IMR-90 (cell line): ENCODE measurements around the gene CCDC61. TPM values are rescaled to one million over a fixed set of nuclear protein-coding genes. Genes with fewer than 3 reads are reported as not detected.

ENCODE experiments used
- ATAC-seq: fragments of 200-7000 bp; cut with Tn5 transposase; 2 replicates; pipeline ENCODE4 v1.9.1; 2020; ENCODE audit warnings: low read depth, mild to moderate bottlenecking, moderate library complexity
- BruUV-seq: library from RNA; stranded (reverse); fragments of 400-500 nt; replicated peaks from 2 replicates; lab custom pipeline; 2021; lab: Mats Ljungman, UMichigan
- CTCF ChIA-PET: fragments of 300-600 bp; formaldehyde crosslinking; extraction: SDS; loops from one replicate; lab custom pipeline; 2021; ENCODE audit warnings: antibody characterized with exemption; lab: Yijun Ruan, JAX
- POLR2A ChIA-PET: fragments of 300-600 bp; sonication (Branson Sonifier 250); formaldehyde crosslinking; loops from one replicate; lab custom pipeline; 2022; ENCODE audit warnings: antibody characterized with exemption; ENCODE audit not compliant: unreplicated experiment; lab: Charles Lee
- DNase-seq: peaks from one replicate; pipeline ENCODE4 v3.0.0; 2013
- H2AFZ ChIP-seq: replicated peaks from 2 replicates; pipeline ENCODE3; 2013; ENCODE audit warnings: low read length, mild to moderate bottlenecking; ENCODE audit not compliant: poor library complexity
- H2AK5ac ChIP-seq: 2 replicates; pipeline ENCODE4 v1.6.1; 2013; ENCODE audit warnings: low read depth, low read length, inconsistent platforms
- H2AK9ac ChIP-seq: replicated peaks from 2 replicates; pipeline ENCODE3; 2013; ENCODE audit warnings: mild to moderate bottlenecking, low read depth, low read length, moderate library complexity; ENCODE audit not compliant: poor library complexity
- H2BK120ac ChIP-seq: 2 replicates; pipeline ENCODE4 v1.6.1; 2013; ENCODE audit warnings: low read depth, low read length, inconsistent platforms
- H2BK15ac ChIP-seq: 3 replicates; pipeline ENCODE4 v1.6.1; 2013; ENCODE audit warnings: low read depth, low read length, inconsistent platforms
- H2BK20ac ChIP-seq: 2 replicates; pipeline ENCODE4 v1.6.1; 2013; ENCODE audit warnings: low read depth, mild to moderate bottlenecking, inconsistent platforms, low read length, moderate library complexity
- H2BK5ac ChIP-seq: 2 replicates; pipeline ENCODE4 v1.6.1; 2013; ENCODE audit warnings: mild to moderate bottlenecking, low read depth, low read length, inconsistent platforms; ENCODE audit not compliant: poor library complexity, severe bottlenecking
- H3K14ac ChIP-seq: replicated peaks from 2 replicates; pipeline ENCODE4 v1.6.1; 2013; ENCODE audit warnings: low read depth, low read length, inconsistent platforms
- H3K18ac ChIP-seq: 2 replicates; pipeline ENCODE4 v1.6.1; 2013; ENCODE audit warnings: low read depth, low read length, control low read depth
- H3K23ac ChIP-seq: 2 replicates; pipeline ENCODE4 v1.6.1; 2013; ENCODE audit warnings: low read depth, low read length, inconsistent platforms
- H3K27ac ChIP-seq: 2 replicates; pipeline ENCODE4 v1.5.1; 2013; ENCODE audit warnings: mild to moderate bottlenecking, control low read depth, low read length; ENCODE audit not compliant: insufficient read depth
- H3K27me3 ChIP-seq: 2 replicates; pipeline ENCODE4 v1.6.1; 2013; ENCODE audit warnings: low read length; ENCODE audit not compliant: control insufficient read depth, insufficient read depth
- H3K36me3 ChIP-seq: 2 replicates; pipeline ENCODE4 v1.6.1; 2013; ENCODE audit warnings: low read length, mixed read lengths; ENCODE audit not compliant: control insufficient read depth, insufficient read depth
- H3K4ac ChIP-seq: 2 replicates; pipeline ENCODE4 v1.6.1; 2013; ENCODE audit warnings: low read depth, low read length, inconsistent platforms
- H3K4me1 ChIP-seq: 2 replicates; pipeline ENCODE4 v1.6.1; 2013; ENCODE audit warnings: low read length, mixed read lengths; ENCODE audit not compliant: control insufficient read depth, insufficient read depth
- H3K4me2 ChIP-seq: 2 replicates; pipeline ENCODE4 v1.6.1; 2013; ENCODE audit warnings: low read depth, mild to moderate bottlenecking, control low read depth, low read length, moderate library complexity
- H3K4me3 ChIP-seq: 2 replicates; pipeline ENCODE4 v1.5.1; 2013; ENCODE audit warnings: low read depth, mild to moderate bottlenecking, control low read depth, low read length, moderate library complexity; ENCODE audit not compliant: insufficient read depth
- H3K56ac ChIP-seq: 2 replicates; pipeline ENCODE4 v1.6.1; 2013; ENCODE audit warnings: low read length, inconsistent platforms; ENCODE audit not compliant: insufficient read depth; ENCODE audit errors: extremely low read depth
- H3K79me1 ChIP-seq, 2 experiments: 2 replicates each; pipeline ENCODE4 v1.6.1; 2013; ENCODE audit warnings: low read length in 2 of 2, inconsistent platforms in 1 of 2, low read depth in 1 of 2
- H3K9ac ChIP-seq: 2 replicates; pipeline ENCODE4 v1.6.1; 2013; ENCODE audit warnings: low read depth, low read length, control low read depth
- H3K9me1 ChIP-seq: 2 replicates; pipeline ENCODE4 v1.6.1; 2013; ENCODE audit warnings: low read length, inconsistent platforms; ENCODE audit not compliant: insufficient read depth
- H3K9me3 ChIP-seq: 2 replicates; pipeline ENCODE4 v1.6.1; 2013; ENCODE audit warnings: low read length; ENCODE audit not compliant: control insufficient read depth, insufficient read depth
- H4K20me1 ChIP-seq: 2 replicates; pipeline ENCODE4 v1.6.1; 2013; ENCODE audit warnings: low read length, inconsistent platforms; ENCODE audit not compliant: insufficient read depth
- H4K5ac ChIP-seq: 2 replicates; pipeline ENCODE4 v1.6.1; 2013; ENCODE audit warnings: mild to moderate bottlenecking, low read depth, low read length, control low read depth
- H4K8ac ChIP-seq, 2 experiments: 2 replicates each; pipeline ENCODE4 v1.6.1; 2013; ENCODE audit warnings: low read depth in 2 of 2, low read length in 2 of 2, control low read depth in 1 of 2, inconsistent platforms in 1 of 2
- H4K91ac ChIP-seq: 2 replicates; pipeline ENCODE4 v1.6.1; 2013; ENCODE audit warnings: low read depth, low read length, inconsistent platforms; ENCODE audit not compliant: insufficient read depth
- BHLHE40 ChIP-seq: fragments of 150-350 bp; IDR thresholded peaks from 2 replicates; pipeline ENCODE4 v1.6.1; 2016; ENCODE audit warnings: mild to moderate bottlenecking, low read depth, low read length
- CEBPB ChIP-seq: IDR thresholded peaks from 2 replicates; pipeline ENCODE4 v1.6.1; 2012; ENCODE audit warnings: low read depth, low read length, improper control_type of control experiment
- CHD1 ChIP-seq: IDR thresholded peaks from 2 replicates; pipeline ENCODE4 v1.6.1; 2012; ENCODE audit warnings: low read depth, low read length, improper control_type of control experiment
- FOS ChIP-seq: fragments of 150-350 bp; IDR thresholded peaks from 2 replicates; pipeline ENCODE4 v1.6.1; 2016; ENCODE audit warnings: low read depth, low read length
- MAFK ChIP-seq: IDR thresholded peaks from 2 replicates; pipeline ENCODE4 v1.6.1; 2012; ENCODE audit warnings: low read depth, low read length, improper control_type of control experiment
- MAZ ChIP-seq: IDR thresholded peaks from 2 replicates; pipeline ENCODE4 v1.6.1; 2012; ENCODE audit warnings: low read depth, mild to moderate bottlenecking, low read length, improper control_type of control experiment, moderate library complexity, borderline replicate concordance
- NFE2L2 ChIP-seq: fragments of 150-350 bp; IDR thresholded peaks from 2 replicates; pipeline ENCODE4 v1.6.1; 2016; ENCODE audit warnings: low read depth, mild to moderate bottlenecking, low read length
- RAD21 ChIP-seq: IDR thresholded peaks from 2 replicates; pipeline ENCODE4 v1.6.1; 2012; ENCODE audit warnings: low read length, improper control_type of control experiment
- RCOR1 ChIP-seq: IDR thresholded peaks from 2 replicates; pipeline ENCODE4 v1.6.1; 2012; ENCODE audit warnings: mild to moderate bottlenecking, low read length, improper control_type of control experiment; ENCODE audit not compliant: insufficient replicate concordance
- SMC3 ChIP-seq: fragments of 150-350 bp; IDR thresholded peaks from 2 replicates; pipeline ENCODE4 v1.6.1; 2016; ENCODE audit warnings: low read depth, mild to moderate bottlenecking, antibody characterized with exemption, low read length, moderate library complexity
- WGBS, 2 experiments: methylation state at CpG; one replicate each; pipeline versions ENCODE4 v1.1.5 to v1.1.7; 2013; ENCODE audit warnings: missing lambda C conversion rate in 2 of 2; ENCODE audit not compliant: insufficient read length in 1 of 2; ENCODE audit errors: extremely low coverage in 2 of 2; 5-methylcytosine and 5-hydroxymethylcytosine counted together
- dilution Hi-C: fragments of 300-500 bp; cut with HindIII; formaldehyde crosslinking; loops from one replicate; pipeline ENCODE4 v1.14.3; 2018; ENCODE audit warnings: low sequenced_read_pairs; ENCODE audit not compliant: unreplicated experiment
- in situ Hi-C: fragments of 300-500 bp; cut with MboI; formaldehyde crosslinking; loops from 3 replicates; pipeline ENCODE4 v1.14.3; 2019; ENCODE audit warnings: low sequenced_read_pairs, inconsistent platforms, mixed read lengths
- intact Hi-C: fragments of 100-400 bp; cut with micrococcal nuclease; formaldehyde crosslinking; loops from 2 replicates; pipeline ENCODE4 v1.10.0; 2022
- polyA plus RNA-seq, 3 experiments: library from polyadenylated mRNA; depleted of rRNA; stranded (reverse); fragments of >200 nt; gene quantifications; 2 replicates each; pipeline ENCODE4 v1.2.3, GENCODE V29; 2012; ENCODE audit warnings: low replicate concordance in 1 of 3
- total RNA-seq: library from RNA; depleted of rRNA; stranded (reverse); fragments of >200 nt; gene quantifications from 2 replicates; pipeline ENCODE4 v1.2.3, GENCODE V29; 2012
- TF ChIP-seq, protein P1 (sequence below): fragments of 150-350 bp; IDR thresholded peaks from 2 replicates; pipeline ENCODE4 v1.6.1; 2017; ENCODE audit warnings: mild to moderate bottlenecking, antibody characterized with exemption, low read length, low read depth
- TF ChIP-seq, protein P2 (sequence below): fragments of 150-350 bp; IDR thresholded peaks from 2 replicates; pipeline ENCODE4 v1.6.1; 2016; ENCODE audit warnings: low read depth, mild to moderate bottlenecking, low read length, moderate library complexity, borderline replicate concordance

Gene CCDC61
- total and polyA plus RNA-seq, 2 of the 4 experiments (the other 2 are of a cell fraction): 3.2 to 9.1 TPM

DNA sequence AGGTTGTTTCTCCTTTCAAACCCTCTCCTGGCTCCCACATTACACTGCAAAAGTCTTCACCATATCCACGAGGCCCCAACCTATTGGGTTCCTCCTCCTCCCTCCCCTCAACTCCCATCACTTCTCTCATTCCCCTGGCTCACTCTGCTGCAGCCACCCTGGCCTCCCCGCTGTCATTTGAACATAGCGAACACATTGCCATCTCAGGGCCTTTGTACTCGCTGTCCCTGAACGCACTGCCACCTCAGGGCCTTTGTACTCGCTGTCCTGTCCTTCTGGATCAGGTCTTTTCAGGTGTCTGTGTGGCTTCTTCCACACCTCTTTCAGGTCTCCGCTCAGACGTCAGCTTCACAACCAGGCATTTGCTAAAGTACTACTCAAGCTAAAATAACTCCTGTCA lies 1.7 kb downstream of the CCDC61 start:
- Histone ChIP-seq H3K4me2 (no peak overlapping the region), H3K18ac (no peak overlapping the region), H2BK120ac (no peak overlapping the region), H2AK5ac (no peak overlapping the region), H2BK15ac (no peak overlapping the region), H3K14ac (no peak overlapping the region), H2AFZ (no peak overlapping the region), H3K79me1 (peaks cover 16 to 40% of the 10 kb centered on the region in 2 experiments), H3K56ac (no peak overlapping the region), H3K4me1 (peaks cover 2% of the 10 kb centered on the region), H4K20me1 (peaks cover 5% of the 10 kb centered on the region; the same call in 1 of the 2 replicates), H3K23ac (no peak overlapping the region), H3K4ac (no peak overlapping the region), H3K36me3 (peaks cover 2% of the 10 kb centered on the region; the same call in 1 of the 2 replicates), H4K8ac (no peak overlapping the region), H3K9ac (no peak overlapping the region), H3K4me3 (no peak overlapping the region), H3K27ac (no peak overlapping the region), H3K9me1 (peaks cover 9% of the 10 kb centered on the region), H3K27me3 (no peaks in the 10 kb centered on the region), H2BK20ac (no peak overlapping the region), H2AK9ac (no peak overlapping the region), H3K9me3 (no peaks in the 10 kb centered on the region), H4K5ac (no peak overlapping the region), H4K91ac (no peak overlapping the region), H2BK5ac (no peak overlapping the region)
- dilution Hi-C loops (no loop called here), intact Hi-C loops (loop anchor here (5.0 to 10.0 kb wide), 2 partner anchors 72 to 110 kb away; partner anchors contain the start of gene IRF2BP1), in situ Hi-C loops (no loop called here)
- ChIA-PET POLR2A (no interaction called here), CTCF (no interaction called here)
- no TSS peak for BruUV-seq
- TF ChIP-seq, protein P1, sequence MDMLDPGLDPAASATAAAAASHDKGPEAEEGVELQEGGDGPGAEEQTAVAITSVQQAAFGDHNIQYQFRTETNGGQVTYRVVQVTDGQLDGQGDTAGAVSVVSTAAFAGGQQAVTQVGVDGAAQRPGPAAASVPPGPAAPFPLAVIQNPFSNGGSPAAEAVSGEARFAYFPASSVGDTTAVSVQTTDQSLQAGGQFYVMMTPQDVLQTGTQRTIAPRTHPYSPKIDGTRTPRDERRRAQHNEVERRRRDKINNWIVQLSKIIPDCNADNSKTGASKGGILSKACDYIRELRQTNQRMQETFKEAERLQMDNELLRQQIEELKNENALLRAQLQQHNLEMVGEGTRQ: no peak
- TF ChIP-seq RAD21 (no peak), MAFK (no peak), BHLHE40 (no peak), MAZ (no peak), CEBPB (no peak), FOS (no peak), NFE2L2 (no peak), RCOR1 (no peak), CHD1 (no peak), SMC3 (no peak)
- TF ChIP-seq, protein P2, sequence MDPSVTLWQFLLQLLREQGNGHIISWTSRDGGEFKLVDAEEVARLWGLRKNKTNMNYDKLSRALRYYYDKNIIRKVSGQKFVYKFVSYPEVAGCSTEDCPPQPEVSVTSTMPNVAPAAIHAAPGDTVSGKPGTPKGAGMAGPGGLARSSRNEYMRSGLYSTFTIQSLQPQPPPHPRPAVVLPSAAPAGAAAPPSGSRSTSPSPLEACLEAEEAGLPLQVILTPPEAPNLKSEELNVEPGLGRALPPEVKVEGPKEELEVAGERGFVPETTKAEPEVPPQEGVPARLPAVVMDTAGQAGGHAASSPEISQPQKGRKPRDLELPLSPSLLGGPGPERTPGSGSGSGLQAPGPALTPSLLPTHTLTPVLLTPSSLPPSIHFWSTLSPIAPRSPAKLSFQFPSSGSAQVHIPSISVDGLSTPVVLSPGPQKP: no peak
- WGBS, 2 experiments: 77% methylated on average over 6 of the region's 8 CpGs; no CpG with 5 or more reads in 1 of the 2 experiments
- DNase-seq (no peak), ATAC-seq (no peak)
